ENCODE data around the gene PKMYT1.

DNA sequence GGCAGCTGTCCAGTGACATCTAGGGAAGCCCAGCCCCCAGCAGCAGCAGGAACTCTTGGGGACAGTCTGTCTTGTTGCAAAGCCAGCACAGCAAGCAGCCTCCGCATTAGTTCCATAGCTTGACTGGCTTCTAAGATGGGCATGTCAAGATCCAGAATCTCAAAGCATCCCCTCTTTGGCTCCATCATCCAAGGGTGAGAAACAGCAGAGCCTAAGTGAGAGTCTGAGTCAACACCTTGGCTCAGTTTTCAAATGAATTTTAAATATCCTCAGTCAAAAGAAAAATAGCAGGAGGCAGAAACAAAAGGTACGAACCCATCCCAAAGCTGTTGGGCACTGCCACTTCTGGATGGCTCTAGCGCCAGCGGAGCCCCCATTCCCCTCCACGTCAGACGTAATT is 34.7 kb upstream of the PKMYT1 start:
- TF ChIP-seq, protein P1, sequence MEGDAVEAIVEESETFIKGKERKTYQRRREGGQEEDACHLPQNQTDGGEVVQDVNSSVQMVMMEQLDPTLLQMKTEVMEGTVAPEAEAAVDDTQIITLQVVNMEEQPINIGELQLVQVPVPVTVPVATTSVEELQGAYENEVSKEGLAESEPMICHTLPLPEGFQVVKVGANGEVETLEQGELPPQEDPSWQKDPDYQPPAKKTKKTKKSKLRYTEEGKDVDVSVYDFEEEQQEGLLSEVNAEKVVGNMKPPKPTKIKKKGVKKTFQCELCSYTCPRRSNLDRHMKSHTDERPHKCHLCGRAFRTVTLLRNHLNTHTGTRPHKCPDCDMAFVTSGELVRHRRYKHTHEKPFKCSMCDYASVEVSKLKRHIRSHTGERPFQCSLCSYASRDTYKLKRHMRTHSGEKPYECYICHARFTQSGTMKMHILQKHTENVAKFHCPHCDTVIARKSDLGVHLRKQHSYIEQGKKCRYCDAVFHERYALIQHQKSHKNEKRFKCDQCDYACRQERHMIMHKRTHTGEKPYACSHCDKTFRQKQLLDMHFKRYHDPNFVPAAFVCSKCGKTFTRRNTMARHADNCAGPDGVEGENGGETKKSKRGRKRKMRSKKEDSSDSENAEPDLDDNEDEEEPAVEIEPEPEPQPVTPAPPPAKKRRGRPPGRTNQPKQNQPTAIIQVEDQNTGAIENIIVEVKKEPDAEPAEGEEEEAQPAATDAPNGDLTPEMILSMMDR (conservative IDR thresholded peaks at IDR 0.05) = no peak
- TF ChIP-seq EZH2 (IDR thresholded peaks at IDR 0.05; ENCODE audit: low read depth) = no peak
